GM21737 (cell line): ENCODE measurements around the gene ARTN.
A peak's percentile ranks its signal among the peaks of the same experiment; 100 is the strongest.

Experiments used
- ATAC-seq: cut with Tn5 transposase; IDR thresholded peaks from one replicate; pipeline ENCODE4 v1.9.1; 2021; ENCODE audit warnings: mild to moderate bottlenecking, moderate library complexity; ENCODE audit not compliant: unreplicated experiment

ARTN gene

GRCh38 chr1:43969416-43969745, 35.8 kb downstream of the ARTN start:
- no peak for ATAC-seq

- ATAC-seq: peak; percentile 68
Measured at GRCh38 chr1:43969746-43970466, 36.3 kb downstream of the ARTN start, which contains the start of gene DPH2. Gene DPH2 (plus strand): TSS chr1:43970010. CDS start chr1:43970176, 166 bp downstream.

- ATAC-seq: no peak
Measured at GRCh38 chr1:43970502-43970901, 36.9 kb downstream of the ARTN start.

- ATAC-seq: no peak
Measured at GRCh38 chr1:43970911-43971310, 37.3 kb downstream of the ARTN start.

GRCh38 chr1:43971336-43971980, 37.9 kb downstream of the ARTN start:
- no peak for ATAC-seq

GRCh38 chr1:43973981-43974442, 40.4 kb downstream of the ARTN start:
- ATAC-seq: no peak

GRCh38 chr1:43974443-43975248, 41.0 kb downstream of the ARTN start, which contains the start of gene ATP6V0B:
Gene ATP6V0B (plus strand): TSS chr1:43974960. CDS start chr1:43975041, 81 bp downstream.
- peak; percentile 57 for ATAC-seq

- ATAC-seq: no peak
Measured at GRCh38 chr1:43975249-43975961, 41.8 kb downstream of the ARTN start.

GRCh38 chr1:43976045-43976444, 42.4 kb downstream of the ARTN start:
- no peak for ATAC-seq

- no peak for ATAC-seq
Measured at GRCh38 chr1:43976890-43977289, 43.3 kb downstream of the ARTN start.

GRCh38 chr1:43977376-43978263, 44.0 kb downstream of the ARTN start:
- no peak for ATAC-seq

GRCh38 chr1:43978264-43978550, 44.6 kb downstream of the ARTN start:
- no peak for ATAC-seq

GRCh38 chr1:43978551-43979260, 45.1 kb downstream of the ARTN start, which contains the start of gene B4GALT2:
Gene B4GALT2 (plus strand): TSS chr1:43979210. CDS start chr1:43981161, 1,951 bp downstream.
- no peak for ATAC-seq

- no peak for ATAC-seq
Measured at GRCh38 chr1:43979261-43979527, 45.6 kb downstream of the ARTN start.

- ATAC-seq: no peak
Measured at GRCh38 chr1:43979528-43980254, 46.1 kb downstream of the ARTN start.

GRCh38 chr1:43980255-43981134, 46.9 kb downstream of the ARTN start:
- no peak for ATAC-seq

- ATAC-seq: no peak
Measured at GRCh38 chr1:43981135-43981491, 47.5 kb downstream of the ARTN start.

GRCh38 chr1:43981636-43982035, 48.0 kb downstream of the ARTN start:
- no peak for ATAC-seq
